Bronchial epithelial cell (primary cell): Measurements from ENCODE around the gene TDRD10. TPM values are rescaled to one million over a fixed set of nuclear protein-coding genes. Genes with fewer than 3 reads are reported as not detected.

Experiments used
- DNase-seq: peaks from one replicate; pipeline ENCODE4 v3.0.0-alpha.2; 2010; ENCODE audit warnings: low read depth
- FAIRE-seq: peaks from 2 replicates; lab custom pipeline; 2011; peaks lifted over from hg19 to GRCh38; lab: Jason Lieb, UNC
- H3K27me3 ChIP-seq: 2 replicates; pipeline ENCODE4 v1.5.1; 2011; ENCODE audit warnings: low read length; ENCODE audit not compliant: control insufficient read depth, insufficient read depth
- H3K36me3 ChIP-seq: 2 replicates; pipeline ENCODE4 v1.5.1; 2011; ENCODE audit warnings: low read length; ENCODE audit not compliant: control insufficient read depth, insufficient read depth
- H3K4me3 ChIP-seq: 2 replicates; pipeline ENCODE4 v1.5.1; 2011; ENCODE audit warnings: mild to moderate bottlenecking, low read depth, low read length, control low read depth
- CTCF ChIP-seq: IDR thresholded peaks from 2 replicates; pipeline ENCODE4 v1.5.1; 2011; ENCODE audit warnings: mild to moderate bottlenecking, moderate library complexity, low read length, control low read depth, inconsistent platforms; ENCODE audit not compliant: insufficient read depth, severe bottlenecking
- total RNA-seq: library from RNA; depleted of rRNA; stranded (reverse); fragments of >200 nt; gene quantifications from 2 replicates; pipeline ENCODE4 v1.2.1, GENCODE V29; 2014

The TDRD10 gene
- total RNA-seq, 1 donor from 2014 or later = under 0.01 TPM

- no peaks in the 10 kb centered on the region for H3K27me3 ChIP-seq
- peaks cover 7% of the 10 kb centered on the region for H3K36me3 ChIP-seq
- TF ChIP-seq CTCF = no peak
- FAIRE-seq (no peak), DNase-seq (no peak)
- H3K4me3 ChIP-seq = no peak overlapping the region
Measured at GRCh38 chr1:154466921-154467417, 35.0 kb upstream of the TDRD10 start.

GRCh38 chr1:154467434-154468102, 34.5 kb upstream of the TDRD10 start:
- FAIRE-seq (no peak), DNase-seq (no peak)
- peaks cover 7% of the 10 kb centered on the region for H3K36me3 ChIP-seq
- TF ChIP-seq CTCF = no peak
- H3K4me3 ChIP-seq = no peak overlapping the region
- no peaks in the 10 kb centered on the region for H3K27me3 ChIP-seq

- TF ChIP-seq CTCF = no peak
- DNase-seq = no peak
- peaks cover 7% of the 10 kb centered on the region for H3K36me3 ChIP-seq
- no peaks in the 10 kb centered on the region for H3K27me3 ChIP-seq
- no peak for FAIRE-seq
- H3K4me3 ChIP-seq = no peak overlapping the region
Measured at GRCh38 chr1:154468535-154469250, 33.3 kb upstream of the TDRD10 start.

- Histone ChIP-seq H3K27me3 (no peaks in the 10 kb centered on the region), H3K36me3 (peaks cover 4% of the 10 kb centered on the region), H3K4me3 (no peak overlapping the region)
- FAIRE-seq = no peak
- peak; percentile 2 for TF ChIP-seq CTCF
- no peak for DNase-seq
Measured at GRCh38 chr1:154469844-154470560, 32.0 kb upstream of the TDRD10 start.

GRCh38 chr1:154471304-154471703, 30.7 kb upstream of the TDRD10 start:
- no peaks in the 10 kb centered on the region for H3K27me3 ChIP-seq
- no peak for FAIRE-seq
- no peak for DNase-seq
- TF ChIP-seq CTCF = no peak
- H3K4me3 ChIP-seq = no peak overlapping the region
- no peaks in the 10 kb centered on the region for H3K36me3 ChIP-seq
